ENCODE measurements around the gene CCDC124.
"Not testable (repeated sequence)": the region's sequence is repeated elsewhere in the genome, so short reads cannot be mapped to it uniquely, and the experiment has no call there.

The CCDC124 gene

GRCh38 chr19:17957149-17957849 lies 24.5 kb downstream of the CCDC124 start:
- no peak for DNase-seq

- DNase-seq: no peak
Measured at GRCh38 chr19:17957885-17958284, 25.1 kb downstream of the CCDC124 start.

GRCh38 chr19:17963936-17964691 lies 31.3 kb downstream of the CCDC124 start:
- no peak for DNase-seq

GRCh38 chr19:17965370-17966128 lies 32.7 kb downstream of the CCDC124 start:
- no peak for DNase-seq

GRCh38 chr19:17966129-17966483 lies 33.3 kb downstream of the CCDC124 start:
- no peak for DNase-seq

- no peak for DNase-seq
Measured at GRCh38 chr19:17966550-17967256, 33.9 kb downstream of the CCDC124 start, which contains the start of gene KCNN1. Gene KCNN1, plus strand, starts transcription at chr19:17967107. Its CDS starts 6,782 bp downstream, at chr19:17973889.

GRCh38 chr19:17967257-17968051 lies 34.6 kb downstream of the CCDC124 start:
- DNase-seq: no peak

- no peak for DNase-seq
Measured at GRCh38 chr19:17968362-17968761, 35.5 kb downstream of the CCDC124 start.

- DNase-seq: no peak
Measured at GRCh38 chr19:17969096-17969792, 36.4 kb downstream of the CCDC124 start.

GRCh38 chr19:17972230-17972629 lies 39.4 kb downstream of the CCDC124 start:
- no peak for DNase-seq

- no peak for DNase-seq
Measured at GRCh38 chr19:17973759-17974158, 40.9 kb downstream of the CCDC124 start.

GRCh38 chr19:17974551-17974950 lies 41.7 kb downstream of the CCDC124 start:
- DNase-seq: no peak

GRCh38 chr19:17975032-17975431 lies 42.2 kb downstream of the CCDC124 start:
- DNase-seq: no peak

- DNase-seq: no peak
Measured at GRCh38 chr19:17977021-17977420, 44.2 kb downstream of the CCDC124 start.

- no peak for DNase-seq
Measured at GRCh38 chr19:17977488-17977887, 44.7 kb downstream of the CCDC124 start.

GRCh38 chr19:17981611-17982010 lies 48.8 kb downstream of the CCDC124 start:
- DNase-seq: no peak

GRCh38 chr19:17982430-17982829 lies 49.6 kb downstream of the CCDC124 start:
- DNase-seq: no peak

- DNase-seq: no peak
Measured at GRCh38 chr19:17985037-17985818, 52.4 kb downstream of the CCDC124 start.

- DNase-seq: not testable (repeated sequence)
Measured at GRCh38 chr19:17986569-17986968, 53.8 kb downstream of the CCDC124 start.

- DNase-seq: no peak
Measured at GRCh38 chr19:17988161-17988560, 55.3 kb downstream of the CCDC124 start.

Data from CD4-positive, alpha-beta T cell treated with Interleukin-1 beta for 1 hour (primary cell).